IPS DF 6.9 (cell line): ENCODE measurements around the gene MAPK8.

Source experiments
- DNase-seq: peaks from one replicate; pipeline ENCODE4 v3.0.0-alpha.2; 2013; ENCODE audit warnings: low read depth, low spot score
- H3K27ac ChIP-seq: one replicate; pipeline ENCODE4 v1.5.1; 2013; ENCODE audit warnings: low read length, control low read depth
- H3K27me3 ChIP-seq: 2 replicates; pipeline ENCODE4 v1.6.1; 2013; ENCODE audit warnings: mild to moderate bottlenecking, low read length; ENCODE audit not compliant: control insufficient read depth, insufficient read depth
- H3K36me3 ChIP-seq: 2 replicates; pipeline ENCODE4 v1.6.1; 2013; ENCODE audit warnings: low read length; ENCODE audit not compliant: control insufficient read depth, insufficient read depth
- H3K4me1 ChIP-seq: 2 replicates; pipeline ENCODE4 v1.6.1; 2013; ENCODE audit warnings: low read length; ENCODE audit not compliant: control insufficient read depth, insufficient read depth
- H3K4me3 ChIP-seq: 2 replicates; pipeline ENCODE4 v1.5.1; 2013; ENCODE audit warnings: mild to moderate bottlenecking, low read length
- H3K9me3 ChIP-seq: 2 replicates; pipeline ENCODE4 v1.6.1; 2013; ENCODE audit warnings: low read length, inconsistent platforms; ENCODE audit not compliant: control insufficient read depth, insufficient read depth
- whole genome bisulfite sequencing: extraction: QIAGEN DNeasy Blood & Tissue Kit; methylation state at CpG from one replicate; pipeline ENCODE4 v1.1.7; 2013; ENCODE audit warnings: mixed read lengths, missing lambda C conversion rate; ENCODE audit not compliant: insufficient read length, insufficient coverage; 5-methylcytosine and 5-hydroxymethylcytosine counted together

The MAPK8 gene

DNA sequence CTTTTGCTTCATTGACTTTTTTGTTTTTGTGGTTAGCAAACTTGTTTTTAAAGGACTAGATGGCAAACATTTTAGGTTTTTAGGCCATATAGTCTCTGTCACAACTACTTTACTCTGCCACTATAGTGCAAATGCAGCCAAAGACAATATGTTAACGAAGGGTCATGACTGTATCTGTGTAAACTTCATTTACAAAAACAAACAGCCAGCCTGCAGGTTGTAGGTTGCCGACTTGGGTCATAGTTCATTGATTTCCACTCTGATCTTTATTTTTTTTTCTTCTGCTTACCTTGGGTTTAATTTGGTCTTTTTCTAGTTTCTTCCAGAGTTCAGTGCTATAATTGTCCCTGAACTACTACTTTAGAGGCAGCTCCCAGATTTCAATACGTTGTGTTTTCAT, 178.4 kb downstream of the MAPK8 start:
- Histone ChIP-seq H3K4me3 (no peak overlapping the region), H3K27me3 (no peaks in the 10 kb centered on the region), H3K9me3 (no peaks in the 10 kb centered on the region), H3K36me3 (no peaks in the 10 kb centered on the region), H3K4me1 (no peaks in the 10 kb centered on the region), H3K27ac (no peak overlapping the region)
- WGBS = no CpG with 5 or more reads among the region's 3 CpGs
- no peak for DNase-seq

DNA sequence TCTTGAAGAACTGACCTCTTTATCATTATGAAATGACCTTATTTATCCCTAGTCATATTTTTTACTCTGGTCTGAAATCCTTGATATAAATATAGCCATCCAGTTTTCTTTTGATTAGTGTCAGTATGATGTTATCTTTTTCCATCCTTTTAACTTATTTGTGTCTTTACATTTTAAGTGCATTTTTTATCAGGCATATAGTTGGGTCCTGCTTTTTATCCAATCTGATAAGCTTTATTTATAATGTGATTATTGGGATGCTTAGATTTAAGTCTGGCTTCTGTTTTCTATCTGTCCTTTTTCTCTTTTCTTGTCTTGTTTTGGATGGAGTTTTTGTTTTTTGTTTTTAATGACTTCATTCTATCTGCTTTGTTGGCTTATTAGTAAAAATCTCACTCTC, 179.2 kb downstream of the MAPK8 start:
- DNase-seq = no peak
- Histone ChIP-seq H3K9me3 (no peaks in the 10 kb centered on the region), H3K27me3 (no peaks in the 10 kb centered on the region), H3K4me1 (no peaks in the 10 kb centered on the region), H3K36me3 (no peaks in the 10 kb centered on the region), H3K4me3 (no peak overlapping the region), H3K27ac (no peak overlapping the region)

DNA sequence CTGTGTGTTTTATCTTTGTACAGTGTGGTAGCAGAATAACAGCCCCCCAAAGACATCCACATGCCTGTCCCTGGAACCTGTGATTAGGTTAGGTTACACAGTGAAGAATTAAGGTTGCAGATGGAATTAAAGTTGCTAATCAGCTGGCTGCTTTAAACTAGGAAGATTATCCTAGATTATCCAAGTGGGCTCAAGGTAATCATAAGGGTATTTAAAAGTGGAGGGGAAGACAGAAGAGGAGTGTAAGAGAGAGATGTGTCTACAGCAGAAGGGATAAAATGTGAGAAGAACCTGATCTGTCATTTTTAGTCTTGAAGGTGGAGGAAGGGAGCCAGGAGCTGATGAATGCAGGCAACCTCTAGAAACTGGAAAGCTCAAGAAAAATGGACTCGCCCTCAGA, 180.8 kb downstream of the MAPK8 start:
- no peaks in the 10 kb centered on the region for H3K27me3 ChIP-seq
- WGBS = no CpG with 5 or more reads among the region's 1 CpG
- DNase-seq = no peak
- H3K36me3 ChIP-seq = no peaks in the 10 kb centered on the region
- no peak overlapping the region for H3K4me3 ChIP-seq
- H3K9me3 ChIP-seq = no peaks in the 10 kb centered on the region
- no peak overlapping the region for H3K27ac ChIP-seq
- H3K4me1 ChIP-seq = no peaks in the 10 kb centered on the region
